HTERT RPE-1 (cell line): ENCODE data around the gene SPTBN4.
"Not testable (repeated sequence)": the region's sequence is repeated elsewhere in the genome, so short reads cannot be mapped to it uniquely, and the experiment has no call there.

ENCODE experiments used
- in situ Hi-C: fragments of 300-500 bp; cut with MboI; formaldehyde crosslinking; loops from 4 replicates; pipeline ENCODE4 v1.14.3; 2020; ENCODE audit warnings: low sequenced_read_pairs

The SPTBN4 gene

DNA sequence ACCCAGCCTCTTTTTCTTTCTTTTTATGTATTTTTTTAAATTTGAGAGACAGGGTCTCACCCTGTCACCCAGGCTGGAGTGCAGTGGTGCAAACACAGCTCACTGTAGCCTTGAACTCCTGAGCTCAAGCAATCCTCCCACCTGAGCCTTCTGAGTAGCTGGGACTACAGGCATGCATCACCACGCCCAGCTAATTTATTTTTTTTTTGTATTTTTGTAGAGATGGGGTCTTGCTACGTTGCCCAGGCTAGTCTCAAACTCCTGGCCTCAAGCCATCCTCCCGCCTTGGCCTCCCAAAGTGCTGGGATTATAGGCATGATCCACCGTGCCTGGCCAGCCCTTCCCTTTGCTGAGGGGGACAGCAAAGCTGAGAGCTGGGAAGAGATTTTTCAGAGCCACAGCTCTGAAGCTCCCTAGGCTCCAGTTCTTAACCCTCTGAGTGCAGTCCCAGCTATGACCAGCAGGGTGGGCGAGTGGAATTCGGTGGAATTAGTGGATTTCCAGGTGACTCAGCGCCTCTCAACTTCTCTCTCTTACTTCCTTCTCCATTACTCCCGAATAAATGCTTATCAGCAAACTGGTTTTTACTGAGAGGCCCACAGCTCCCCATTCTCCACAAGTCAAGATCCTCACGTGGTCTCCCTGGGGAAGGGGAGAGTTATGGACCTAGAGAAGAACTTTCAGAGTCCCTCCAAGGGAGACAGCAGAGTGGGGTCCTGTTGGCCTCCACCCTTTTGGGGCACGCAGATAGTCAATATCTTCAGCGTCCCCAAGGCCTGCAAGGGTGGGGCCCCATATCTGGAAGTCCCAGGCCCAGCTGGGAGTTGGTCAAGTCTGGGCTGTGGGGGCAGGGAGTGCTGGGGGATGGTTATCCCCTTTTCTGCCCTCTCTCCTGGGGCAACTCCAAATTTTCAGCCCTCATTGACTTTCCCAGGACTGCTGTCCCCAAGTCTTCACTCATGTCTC, 2.5 kb upstream of the SPTBN4 start:
- in situ Hi-C loops = no loop called here

DNA sequence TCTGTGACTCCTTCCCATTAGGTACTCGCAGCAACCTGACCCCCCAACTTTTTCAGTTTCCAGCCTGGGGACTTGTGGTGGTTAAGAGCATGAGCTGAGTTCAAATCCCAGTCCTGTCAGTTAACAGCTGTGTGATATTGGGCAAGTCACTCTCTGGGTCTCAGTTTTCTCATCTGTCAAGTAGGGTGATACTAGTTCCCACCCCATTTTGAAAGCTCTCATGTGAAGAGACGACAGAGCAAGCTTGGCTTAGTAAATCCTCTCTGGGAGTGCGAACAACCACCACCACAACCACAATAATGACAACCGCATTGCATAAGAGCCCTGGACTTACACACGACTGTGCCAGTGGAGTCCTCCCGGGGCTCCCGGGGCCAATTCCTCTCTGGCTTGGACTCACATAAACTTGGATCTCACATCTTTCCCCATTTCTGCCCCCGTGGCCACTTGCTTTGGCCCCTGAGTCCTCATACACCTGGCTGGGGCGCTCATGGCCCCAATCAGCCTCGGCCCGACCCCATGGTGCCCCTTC, 1.7 kb upstream of the SPTBN4 start:
- in situ Hi-C loops = no loop called here

DNA sequence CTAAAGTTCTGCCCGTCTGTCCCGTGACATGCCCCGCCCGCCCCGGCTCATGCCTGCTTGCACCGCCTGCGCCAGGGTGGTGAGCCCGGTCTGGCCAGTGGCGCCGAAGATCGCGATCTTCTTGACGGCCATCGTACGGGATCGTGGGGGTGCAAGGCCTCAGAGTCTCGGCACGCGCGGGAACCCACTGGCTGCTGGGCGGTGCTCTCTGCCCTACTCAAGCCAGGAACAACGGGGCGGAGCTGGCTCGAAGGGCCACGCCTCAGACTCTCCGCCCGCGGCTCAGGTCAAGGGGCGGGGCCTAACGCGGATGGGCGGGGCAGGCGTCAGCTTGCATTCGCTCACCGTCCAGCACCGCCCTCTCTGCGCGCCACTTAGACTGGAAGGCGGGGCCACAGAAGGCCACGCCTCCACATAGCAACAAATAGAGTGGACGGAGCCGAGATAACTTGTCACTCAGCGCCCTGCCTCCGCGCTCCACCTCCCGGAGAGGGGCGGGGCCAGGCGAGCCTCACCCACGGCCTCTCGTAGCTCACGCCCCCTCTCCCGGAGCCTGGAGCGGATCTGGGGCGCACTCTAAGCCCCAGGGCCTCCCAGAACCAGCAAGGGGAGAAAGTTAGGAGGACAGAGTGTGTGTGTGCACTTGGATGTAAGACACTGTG, 1.1 kb upstream of the SPTBN4 start, which contains the start of gene BLVRB:
BLVRB (minus strand) TSS at position 189 of the 662 bp plus-strand sequence; CDS start at position 132, 57 bp downstream.
- in situ Hi-C loops = no loop called here

DNA sequence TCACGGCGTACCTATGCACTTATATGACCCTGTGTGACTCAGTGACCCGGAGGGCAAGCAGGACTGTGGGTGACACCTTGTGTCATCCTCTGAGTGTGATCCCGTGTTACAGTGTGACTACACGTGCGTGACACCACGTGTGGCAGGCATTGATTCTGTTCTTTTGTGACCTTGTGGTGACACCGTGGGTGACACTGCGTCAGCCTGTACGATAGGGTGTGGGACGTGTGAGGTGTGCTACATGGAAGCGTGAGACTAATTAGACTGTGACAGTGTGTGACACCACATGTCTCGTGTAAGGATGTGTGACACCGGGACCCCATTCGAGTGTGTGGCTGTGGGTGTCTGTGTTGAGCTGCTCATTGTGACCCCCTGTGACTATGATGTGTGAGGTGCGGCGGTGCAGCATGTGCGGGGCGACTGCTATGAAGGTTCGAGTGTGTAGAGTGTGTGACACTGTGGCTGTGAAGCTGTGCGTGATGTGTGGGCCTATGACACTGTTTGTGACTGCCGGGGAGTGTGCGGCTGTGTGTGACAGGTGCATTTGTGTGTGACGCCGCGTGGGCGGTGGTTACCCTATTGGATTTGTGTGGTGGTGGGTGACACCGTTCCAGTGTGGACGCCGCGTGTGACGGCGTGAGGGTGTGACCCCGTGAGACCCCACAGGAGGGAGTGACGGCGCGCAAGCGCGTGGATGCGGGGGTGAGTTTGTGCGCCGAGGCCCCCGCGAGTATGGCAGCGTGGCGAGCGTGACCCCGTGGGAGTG, 399 bp upstream of the SPTBN4 start:
- in situ Hi-C loops = no loop called here

DNA sequence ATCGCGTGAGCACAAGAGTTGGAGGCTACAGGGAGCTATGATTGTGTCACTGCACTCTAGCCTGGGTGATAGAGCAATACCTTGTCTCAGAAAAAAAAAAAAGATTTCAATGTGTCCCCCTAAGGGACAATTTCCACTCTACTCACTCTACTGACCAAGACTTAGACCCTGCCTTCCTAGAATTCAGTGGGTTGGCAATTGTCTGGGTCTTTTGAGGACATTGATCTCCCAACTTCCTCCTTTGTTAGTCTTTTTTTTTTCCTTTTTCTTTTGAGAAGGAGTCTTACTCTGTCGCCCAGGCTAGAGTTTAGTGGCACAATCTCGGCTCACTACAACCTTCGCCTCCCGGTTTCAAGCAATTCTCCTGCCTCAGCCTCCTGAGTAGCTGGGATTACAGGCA, 2.2 kb downstream of the SPTBN4 start:
- in situ Hi-C loops = no loop called here

DNA sequence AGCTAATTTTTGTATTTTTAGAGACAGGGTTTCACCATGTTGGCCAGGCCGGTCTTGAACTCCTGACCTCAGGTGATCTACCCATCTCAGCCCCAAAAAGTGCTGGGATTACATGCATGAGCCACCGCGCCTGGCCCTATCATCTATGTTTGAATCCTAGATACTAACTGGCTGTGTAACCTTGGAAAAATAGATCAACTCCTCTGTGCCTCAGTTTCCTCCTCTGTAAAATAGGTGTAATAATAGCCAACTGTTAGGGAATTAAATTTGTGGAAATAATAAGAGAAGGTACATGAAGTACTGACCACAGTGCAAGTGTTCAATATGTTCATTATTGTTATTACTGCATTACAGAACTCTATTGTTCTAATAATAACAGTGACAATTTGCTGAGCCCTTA, 4.3 kb downstream of the SPTBN4 start:
- in situ Hi-C loops = no loop called here

DNA sequence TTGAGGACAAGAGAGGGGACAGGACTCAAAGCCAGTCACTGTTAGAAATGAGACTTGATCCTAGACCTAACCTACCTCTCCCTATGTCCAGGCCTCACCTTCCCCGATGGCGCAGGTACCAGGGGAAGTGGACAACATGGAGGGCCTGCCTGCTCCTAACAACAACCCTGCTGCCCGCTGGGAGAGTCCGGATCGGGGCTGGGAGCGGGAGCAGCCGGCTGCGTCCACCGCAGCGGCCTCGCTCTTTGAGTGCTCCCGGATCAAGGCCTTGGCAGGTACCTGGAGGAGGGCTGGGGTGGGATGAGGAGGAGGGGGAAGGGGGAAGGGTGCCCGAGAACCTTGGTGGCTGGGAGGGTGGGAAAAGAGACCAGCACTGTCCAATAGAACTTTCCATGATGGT, 5.7 kb downstream of the SPTBN4 start:
- in situ Hi-C loops = no loop called here

DNA sequence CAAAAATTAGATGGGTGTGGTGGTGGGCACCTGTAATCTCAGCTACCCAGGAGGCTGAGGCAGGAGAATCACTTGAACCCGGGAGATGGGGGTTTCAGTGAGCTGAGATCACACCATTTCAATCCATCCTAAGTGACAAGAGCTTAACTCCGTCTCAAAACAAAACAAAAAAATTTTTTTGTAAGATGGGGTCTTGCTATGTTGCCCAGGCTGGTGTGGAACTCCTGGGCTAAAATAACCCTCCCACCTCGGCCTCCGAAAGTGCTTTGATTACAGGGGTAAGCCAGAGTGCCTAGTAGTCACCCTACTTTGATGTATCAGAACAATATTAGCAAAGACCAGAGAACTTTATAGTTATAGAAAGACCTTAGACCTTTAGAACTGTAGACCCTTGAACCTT, 7.9 kb downstream of the SPTBN4 start:
- in situ Hi-C loops = no loop called here

DNA sequence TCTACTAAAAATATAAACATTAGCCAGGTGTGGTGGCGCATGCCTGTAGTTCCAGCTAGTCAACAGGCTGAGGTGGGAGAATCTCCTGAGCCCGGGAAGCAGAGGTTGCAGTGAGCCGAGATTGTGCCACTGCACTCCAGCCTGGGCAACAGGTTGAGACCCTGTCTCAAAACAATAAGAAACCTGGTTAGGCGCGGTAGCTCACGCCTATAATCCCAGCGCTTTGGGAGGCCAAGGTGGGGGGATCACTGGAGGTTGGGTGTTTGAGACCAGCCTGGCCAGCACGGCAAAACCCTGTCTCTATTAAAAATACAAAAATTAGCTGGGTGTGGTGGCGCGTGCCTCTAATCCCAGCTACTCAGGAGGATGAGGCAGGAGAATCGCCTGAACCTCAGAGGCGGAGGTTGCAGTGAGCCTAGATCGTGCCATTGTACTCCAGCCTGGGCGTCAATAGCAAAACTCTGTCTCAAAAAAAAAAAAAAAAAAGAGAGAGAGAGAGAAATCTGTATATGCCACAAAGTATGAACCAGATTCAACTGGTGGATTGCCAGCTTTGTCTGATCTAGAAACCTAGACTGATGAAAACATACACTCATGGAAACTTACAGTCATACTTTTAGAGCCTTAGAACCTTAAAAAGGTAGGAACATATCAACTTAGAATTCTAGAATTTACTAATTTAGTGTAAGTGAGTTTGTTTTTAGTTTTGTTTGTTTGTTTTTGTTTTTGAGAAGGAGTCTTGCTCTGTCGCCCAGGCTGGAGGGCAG, 9.3 kb downstream of the SPTBN4 start:
- in situ Hi-C loops = not testable (repeated sequence)

DNA sequence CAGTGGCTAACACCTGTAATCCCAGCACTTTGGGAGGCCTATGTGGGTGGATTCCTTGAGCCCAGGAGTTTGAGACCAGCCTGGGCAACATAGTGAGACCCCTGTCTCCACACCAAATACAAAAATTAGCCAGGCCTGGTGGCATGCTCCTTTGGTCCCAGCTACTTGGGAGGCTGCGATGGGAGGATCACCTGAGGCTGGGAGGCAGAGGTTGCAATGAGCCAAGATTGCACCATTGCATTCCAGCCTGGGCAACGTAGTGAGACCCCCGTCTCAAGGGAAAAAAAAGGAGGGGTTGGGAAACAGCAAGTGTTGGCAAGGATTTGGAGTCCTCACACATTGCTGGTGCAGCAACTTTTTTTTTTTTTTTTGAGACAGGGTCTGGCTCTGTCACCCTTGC, 19.2 kb downstream of the SPTBN4 start:
- in situ Hi-C loops = no loop called here

DNA sequence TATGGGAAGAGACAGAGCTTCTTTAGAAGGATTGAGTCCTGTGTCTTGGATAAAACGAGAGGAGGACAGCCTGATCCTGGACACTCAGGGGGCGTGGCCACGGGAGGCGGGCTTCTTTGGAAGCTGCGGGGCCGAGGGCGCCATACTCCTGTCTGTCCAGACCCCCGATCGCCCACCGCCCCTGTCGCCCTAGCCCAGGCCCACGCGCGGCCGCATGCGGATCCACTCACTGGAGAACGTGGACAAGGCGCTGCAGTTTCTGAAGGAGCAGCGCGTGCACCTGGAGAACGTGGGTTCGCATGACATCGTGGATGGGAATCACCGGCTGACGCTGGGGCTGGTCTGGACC, 23.1 kb downstream of the SPTBN4 start:
- in situ Hi-C loops = no loop called here

DNA sequence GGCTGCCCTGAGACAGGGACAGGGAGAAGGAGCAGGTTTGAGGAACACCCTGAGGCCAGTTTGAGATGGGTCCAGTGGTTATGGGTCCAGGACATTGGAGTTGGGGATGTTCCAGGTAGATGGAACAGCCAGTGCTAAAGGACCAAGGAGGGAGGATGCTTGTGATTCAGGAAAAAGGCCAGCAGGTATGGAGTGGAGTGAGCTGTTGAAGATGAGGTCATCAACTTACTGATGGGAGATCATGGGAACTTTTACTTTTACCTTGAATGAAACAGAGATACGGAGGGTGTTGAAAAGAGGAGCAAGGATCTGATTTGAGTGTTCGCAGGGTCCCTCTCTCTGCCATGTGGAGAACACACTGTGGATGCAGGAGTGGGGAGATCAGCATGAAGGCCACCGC, 25.5 kb downstream of the SPTBN4 start:
- in situ Hi-C loops = no loop called here

DNA sequence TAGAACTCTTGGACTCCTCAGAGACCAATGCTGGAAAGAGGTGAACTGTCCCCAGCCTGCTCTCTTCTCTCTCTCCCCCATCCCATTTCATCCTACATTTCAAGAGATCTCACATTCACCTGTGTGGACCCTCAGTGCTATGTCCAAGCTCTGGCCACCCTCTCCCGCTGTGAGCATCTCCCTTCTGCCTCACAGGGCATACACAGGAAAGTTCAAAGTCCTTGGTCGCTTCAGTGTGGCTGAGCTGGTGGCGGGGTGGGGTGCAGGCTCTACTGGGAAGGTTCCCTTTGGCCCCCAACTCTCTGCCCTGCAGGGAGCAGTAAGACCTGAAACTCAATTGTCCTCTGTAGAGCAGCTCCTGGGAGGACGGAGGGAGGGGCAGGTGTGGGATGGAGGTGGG, 27.0 kb downstream of the SPTBN4 start:
- in situ Hi-C loops = no loop called here

DNA sequence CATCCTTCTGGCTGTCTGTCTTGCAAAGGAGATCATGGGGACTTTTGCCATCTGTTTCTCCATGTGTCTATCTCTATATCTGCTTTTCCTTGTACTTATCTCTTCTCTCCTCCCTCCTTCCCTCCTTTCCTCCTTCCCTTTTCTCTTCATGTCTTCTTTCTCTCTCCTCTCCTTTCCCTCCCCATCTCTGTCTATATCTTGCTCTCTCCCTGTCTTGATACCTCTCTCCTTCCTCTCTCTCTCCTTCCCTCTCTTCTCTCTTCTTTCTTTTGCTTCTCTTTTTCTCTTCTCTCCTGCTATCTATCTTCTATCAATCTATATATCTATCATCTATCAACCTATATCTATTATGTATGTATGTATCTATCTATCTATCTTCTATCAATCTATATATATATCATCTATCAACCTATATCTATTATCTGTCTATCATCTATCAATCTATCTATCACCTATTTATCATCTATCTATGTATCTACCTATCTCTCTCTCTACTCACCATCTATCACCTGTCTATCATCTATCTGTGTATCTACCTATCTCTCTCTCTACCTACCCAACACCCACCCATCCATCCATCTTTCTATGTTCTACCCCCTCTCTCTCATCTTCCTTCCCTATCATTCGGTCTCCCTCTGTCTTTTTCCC, 27.5 kb downstream of the SPTBN4 start:
- in situ Hi-C loops = no loop called here

DNA sequence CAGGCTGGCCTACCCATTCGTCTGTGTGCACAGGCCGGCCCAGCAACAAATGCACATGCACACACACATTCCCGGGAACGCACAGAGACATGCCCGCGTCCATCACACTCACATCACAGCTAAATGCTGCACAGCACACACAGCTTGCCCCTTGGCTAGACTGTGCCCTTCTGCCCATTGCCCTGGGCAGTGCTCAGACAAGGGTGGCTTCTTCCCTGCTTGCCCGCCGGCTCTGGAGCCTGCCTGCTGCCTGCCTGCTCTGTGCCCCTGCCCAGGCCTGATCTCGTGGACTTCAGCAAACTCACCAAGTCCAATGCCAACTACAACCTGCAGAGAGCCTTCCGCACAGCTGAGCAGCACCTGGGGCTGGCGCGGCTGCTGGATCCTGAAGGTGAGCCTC, 30.4 kb downstream of the SPTBN4 start:
- in situ Hi-C loops = no loop called here

DNA sequence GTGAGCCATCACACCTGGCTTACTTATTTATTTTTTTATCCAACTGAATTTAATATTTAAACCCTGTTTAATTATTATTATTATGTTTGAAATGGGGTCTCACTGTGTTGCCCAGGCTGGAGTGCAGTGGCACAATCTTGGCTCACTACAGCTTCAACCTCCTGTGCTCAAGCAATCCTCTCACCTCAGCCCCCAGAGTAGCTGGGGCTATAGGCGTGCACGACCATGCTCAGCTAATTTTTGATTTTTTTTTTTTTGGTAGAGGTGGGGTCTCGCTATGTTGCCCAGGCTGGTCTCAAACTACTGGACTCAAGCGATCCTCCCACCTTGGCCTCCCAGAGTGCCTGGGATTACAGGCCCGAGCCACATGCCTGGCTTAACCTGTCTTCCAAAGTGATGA, 32.5 kb downstream of the SPTBN4 start:
- in situ Hi-C loops = no loop called here

DNA sequence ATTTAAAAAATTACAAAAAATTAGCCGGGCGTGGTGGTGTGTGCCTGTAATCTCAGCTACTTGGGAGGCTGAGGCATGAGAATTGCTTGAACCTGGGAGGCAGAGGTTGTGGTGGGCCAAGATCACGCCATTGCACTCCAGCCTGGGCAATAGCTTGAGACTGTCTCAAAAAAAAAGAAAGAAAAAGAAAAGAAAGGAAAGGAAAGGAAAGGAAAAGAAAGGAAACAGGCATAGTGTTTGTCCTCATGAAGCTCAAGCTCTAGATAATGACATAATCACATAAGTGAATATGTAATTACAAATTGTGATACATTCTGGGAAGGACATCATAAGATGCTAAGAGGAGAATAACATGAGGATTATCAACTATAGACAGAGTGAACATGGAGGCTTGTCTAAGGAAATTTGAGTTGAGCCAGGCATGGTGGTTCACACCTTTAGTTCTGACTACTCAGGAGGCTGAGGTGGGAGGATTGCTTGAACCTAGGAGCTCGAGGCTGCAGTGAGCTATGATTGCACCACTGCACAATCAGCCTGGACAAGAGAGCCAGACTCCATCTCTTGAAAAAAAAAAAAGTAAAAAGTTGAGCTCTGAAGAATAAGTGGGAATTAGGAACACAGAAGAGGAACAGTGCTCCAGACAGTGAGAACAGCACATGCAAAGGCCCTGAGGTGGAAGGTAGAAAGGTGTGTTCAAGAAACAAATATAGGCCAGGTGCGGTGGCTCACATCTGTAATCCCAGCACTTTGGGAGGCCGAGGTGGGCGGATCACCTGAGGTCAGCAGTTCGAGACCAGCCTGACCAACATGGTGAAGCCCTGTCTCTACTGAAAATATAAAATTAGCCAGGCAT, 34.1 kb downstream of the SPTBN4 start:
- in situ Hi-C loops = not testable (repeated sequence)

DNA sequence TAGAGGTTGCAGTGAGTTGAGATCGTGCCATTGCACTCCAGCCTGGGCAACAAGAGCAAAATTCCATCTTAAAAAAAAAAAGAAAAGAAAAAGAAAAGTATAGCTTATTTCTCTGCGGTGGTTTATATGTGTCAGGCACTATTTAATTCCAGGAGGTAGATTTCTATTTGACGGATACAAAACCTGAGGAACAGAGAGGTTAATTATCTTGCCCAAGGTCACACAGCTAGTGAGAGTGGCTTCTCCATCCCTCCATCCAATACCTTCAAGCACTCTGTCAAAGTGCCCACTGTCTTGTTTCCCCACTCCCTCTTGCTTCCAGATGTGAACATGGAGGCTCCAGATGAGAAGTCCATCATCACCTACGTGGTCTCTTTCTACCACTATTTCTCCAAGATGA, 34.8 kb downstream of the SPTBN4 start:
- in situ Hi-C loops = no loop called here

DNA sequence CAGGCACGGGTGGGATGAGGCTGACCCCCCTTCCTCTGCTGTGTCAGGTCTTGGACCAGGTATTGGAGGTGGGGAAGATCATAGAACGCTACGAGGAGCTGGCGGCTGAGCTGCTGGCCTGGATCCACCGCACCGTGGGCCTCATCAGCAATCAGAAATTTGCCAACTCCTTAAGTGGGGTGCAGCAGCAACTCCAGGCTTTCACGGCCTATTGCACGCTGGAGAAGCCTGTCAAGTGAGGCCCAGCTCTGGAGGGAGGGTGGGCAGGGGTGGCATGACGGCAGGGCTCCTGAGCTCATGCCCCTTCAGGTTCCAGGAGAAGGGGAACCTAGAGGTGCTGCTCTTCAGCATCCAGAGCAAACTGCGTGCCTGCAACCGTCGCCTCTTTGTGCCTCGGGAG, 35.3 kb downstream of the SPTBN4 start:
- in situ Hi-C loops = no loop called here
